RWPE1 (cell line): Measurements from ENCODE around the gene DCDC2.
A peak's percentile ranks its signal among the peaks of the same experiment; 100 is the strongest.

Source experiments
- CTCF ChIA-PET: fragments of 350-600 bp; sonication (Branson Sonifier 250); formaldehyde crosslinking; extraction: SDS; loops from one replicate; lab custom pipeline; 2021; lab: Yijun Ruan, JAX
- POLR2A ChIA-PET: fragments of 400-600 bp; formaldehyde crosslinking; extraction: SDS; loops from one replicate; lab custom pipeline; 2020; ENCODE audit warnings: antibody characterized with exemption; ENCODE audit not compliant: low non-redundant PET; lab: Yijun Ruan, JAX
- DNase-seq: peaks from one replicate; pipeline ENCODE4 v3.0.0; 2012; ENCODE audit warnings: low spot score
- H3K27ac ChIP-seq: fragments of 450-650 bp; 2 replicates; pipeline ENCODE4 v1.5.1; 2017
- CTCF ChIP-seq: fragments of 450-650 bp; conservative IDR thresholded peaks from 2 replicates; pipeline ENCODE4 v1.5.1; 2017; ENCODE audit warnings: low read depth, mild to moderate bottlenecking

The DCDC2 gene

GRCh38 chr6:24228681-24229255 lies 129.1 kb downstream of the DCDC2 start:
- ChIA-PET CTCF (no interaction called here), POLR2A (no interaction called here)
- TF ChIP-seq CTCF = no peak
- no peak overlapping the region for H3K27ac ChIP-seq
- DNase-seq = peak; percentile 3

GRCh38 chr6:24228123-24228522 lies 129.7 kb downstream of the DCDC2 start:
- no peak for TF ChIP-seq CTCF
- ChIA-PET POLR2A (no interaction called here), CTCF (interaction anchor here (0.6 to 0.7 kb wide), 2 partner anchors 19 to 215 kb away, joined by 3 to 4 read pairs; no protein-coding TSS in a partner anchor)
- H3K27ac ChIP-seq = no peak overlapping the region
- DNase-seq = no peak

GRCh38 chr6:24227556-24227955 lies 130.3 kb downstream of the DCDC2 start:
- no peak overlapping the region for H3K27ac ChIP-seq
- no peak for DNase-seq
- no peak for TF ChIP-seq CTCF
- ChIA-PET POLR2A (no interaction called here), CTCF (interaction anchor here (0.6 to 0.7 kb wide), 2 partner anchors 19 to 214 kb away, joined by 3 to 4 read pairs; no protein-coding TSS in a partner anchor)

GRCh38 chr6:24226541-24226940 lies 131.3 kb downstream of the DCDC2 start:
- no peak for TF ChIP-seq CTCF
- CTCF ChIA-PET = no interaction called here
- DNase-seq = no peak
- H3K27ac ChIP-seq = no peak overlapping the region
- POLR2A ChIA-PET = no interaction called here

- POLR2A ChIA-PET = no interaction called here
- H3K27ac ChIP-seq = no peak overlapping the region
- TF ChIP-seq CTCF = no peak
- CTCF ChIA-PET = no interaction called here
- DNase-seq = no peak
Measured at GRCh38 chr6:24225838-24226237, 132.0 kb downstream of the DCDC2 start.

GRCh38 chr6:24223115-24223919 lies 134.5 kb downstream of the DCDC2 start:
- TF ChIP-seq CTCF = no peak
- ChIA-PET CTCF (interaction anchor here (0.6 kb wide), 1 partner anchor 1947 kb away, joined by 3 read pairs; no protein-coding TSS in a partner anchor), POLR2A (no interaction called here)
- no peak overlapping the region for H3K27ac ChIP-seq
- DNase-seq = no peak
